ENCODE data around the gene ZP3. TPM values are rescaled to one million over a fixed set of nuclear protein-coding genes. Genes with fewer than 3 reads are reported as not detected.
"Not testable (repeated sequence)": the region's sequence is repeated elsewhere in the genome, so short reads cannot be mapped to it uniquely, and the experiment has no call there.

The ZP3 gene
- total RNA-seq, 1 experiment from 2014 or later, result 5.4 TPM

DNA sequence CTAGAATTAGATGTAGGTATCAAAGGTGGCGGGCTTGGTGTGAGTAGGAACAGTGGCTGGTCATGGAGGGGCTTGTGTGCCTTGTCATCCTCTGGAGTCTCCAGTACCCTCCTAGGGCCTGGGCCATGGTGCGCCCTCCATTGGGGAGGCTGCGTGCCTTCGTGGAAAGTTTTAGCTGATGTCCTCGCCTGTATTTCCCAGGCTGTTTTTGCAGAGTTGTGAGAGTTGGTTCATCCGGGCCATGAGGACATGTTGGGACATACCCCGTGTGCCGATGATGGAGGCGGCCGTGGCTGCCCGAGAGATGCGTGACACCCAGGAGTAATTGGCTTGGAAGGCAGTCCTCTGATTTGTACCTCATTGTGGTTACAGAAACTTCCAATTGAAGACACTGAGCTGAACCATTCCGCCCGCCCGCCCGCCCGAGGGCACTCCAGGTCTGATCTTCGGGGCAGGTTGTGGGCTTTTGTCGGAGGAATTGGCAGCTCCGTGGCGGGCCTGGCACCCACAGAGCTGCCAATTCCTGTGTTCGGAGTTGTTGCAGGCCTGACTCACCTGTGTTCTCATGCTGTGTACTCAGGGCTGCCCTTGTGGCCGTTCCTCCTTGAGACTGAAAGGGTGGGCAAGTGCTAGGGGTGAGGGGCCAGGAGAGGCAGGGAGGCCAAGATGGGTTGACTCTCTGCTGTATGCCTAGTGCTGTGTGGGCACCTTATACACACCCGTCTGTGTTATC is 52.2 kb downstream of the ZP3 start:
- CTCF ChIA-PET; BruUV-seq (replicated peaks); intact Hi-C loops (cut with micrococcal nuclease; ENCODE audit: unreplicated experiment); H3K27ac Mint-ChIP-seq (ENCODE audit: unreplicated experiment); H3K4me3 Mint-ChIP-seq (ENCODE audit: low read depth, unreplicated experiment); H3K36me3 Mint-ChIP-seq (ENCODE audit: insufficient read depth, unreplicated experiment); H3K9me3 Mint-ChIP-seq (ENCODE audit: low read depth, unreplicated experiment); H3K27me3 Mint-ChIP-seq (ENCODE audit: unreplicated experiment); H3K4me1 Mint-ChIP-seq (ENCODE audit: low read depth, unreplicated experiment); DNase-seq: not testable (repeated sequence)

DNA sequence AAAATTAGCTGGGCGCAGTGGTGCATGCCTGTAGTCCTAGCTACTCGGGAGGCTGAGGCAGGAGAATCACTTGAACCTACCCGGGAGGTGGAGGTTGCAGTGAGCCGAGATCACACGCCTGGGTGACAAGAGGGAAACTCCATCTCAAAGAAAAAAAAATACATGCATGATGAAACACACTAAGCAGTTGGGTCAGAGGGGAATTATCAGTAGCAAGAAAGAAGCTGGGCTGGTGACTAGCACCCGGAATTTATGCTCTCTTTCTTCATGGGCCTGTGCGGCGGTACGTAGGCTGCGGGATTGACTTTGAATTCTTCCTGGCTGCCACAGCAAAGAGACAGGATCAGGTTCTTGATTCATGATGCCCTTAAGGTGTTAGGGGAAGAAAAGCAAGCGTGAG is 54.9 kb downstream of the ZP3 start:
- intact Hi-C loops (cut with micrococcal nuclease; ENCODE audit: unreplicated experiment); H3K9me3 Mint-ChIP-seq (ENCODE audit: low read depth, unreplicated experiment); H3K4me3 Mint-ChIP-seq (ENCODE audit: low read depth, unreplicated experiment); H3K27me3 Mint-ChIP-seq (ENCODE audit: unreplicated experiment); BruUV-seq (replicated peaks); H3K27ac Mint-ChIP-seq (ENCODE audit: unreplicated experiment); H3K4me1 Mint-ChIP-seq (ENCODE audit: low read depth, unreplicated experiment); CTCF ChIA-PET; DNase-seq; H3K36me3 Mint-ChIP-seq (ENCODE audit: insufficient read depth, unreplicated experiment): not testable (repeated sequence)

DNA sequence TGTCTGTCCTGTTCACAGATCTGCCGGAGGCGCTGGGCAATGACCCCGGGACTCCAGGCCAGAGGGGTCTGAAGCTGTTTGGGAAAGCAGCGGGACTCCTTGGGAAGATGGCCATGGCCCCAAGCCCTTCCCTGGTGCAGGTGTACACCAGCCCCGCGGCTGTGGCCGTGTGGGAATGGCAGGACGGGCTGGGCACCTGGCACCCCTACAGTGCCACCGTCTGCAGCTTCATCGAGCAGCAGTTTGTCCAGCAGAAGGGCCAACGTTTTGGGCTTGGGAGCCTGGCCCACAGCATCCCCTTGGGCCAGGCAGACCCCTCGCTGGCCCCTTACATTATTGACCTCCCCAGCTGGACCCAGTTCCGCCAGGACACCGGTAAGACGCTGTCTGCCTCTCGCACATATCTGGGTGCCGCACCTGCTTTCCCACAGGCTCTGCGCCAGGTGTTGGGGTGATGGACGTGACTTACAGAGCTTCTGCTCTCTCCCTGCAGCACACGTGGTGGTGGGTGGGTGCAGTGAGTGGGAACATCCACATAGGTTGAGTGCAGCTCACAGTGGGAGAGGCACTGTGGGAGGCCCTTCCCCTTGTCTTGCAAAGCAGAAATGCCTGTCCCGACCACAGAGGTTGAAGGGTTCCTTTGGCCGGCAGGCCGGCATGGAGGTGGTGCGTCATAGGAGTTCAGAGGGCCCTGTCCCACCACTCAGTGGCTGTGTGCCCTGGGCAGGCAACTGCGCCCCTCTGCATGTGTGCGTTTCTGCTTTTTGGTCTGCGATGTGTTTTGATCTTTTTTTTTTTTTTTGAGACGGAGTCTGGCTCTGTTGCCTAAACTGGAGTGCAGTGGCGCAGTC is 55.9 kb downstream of the ZP3 start:
- not testable (repeated sequence) for H3K4me1 Mint-ChIP-seq (ENCODE audit: low read depth, unreplicated experiment); BruUV-seq (replicated peaks)

DNA sequence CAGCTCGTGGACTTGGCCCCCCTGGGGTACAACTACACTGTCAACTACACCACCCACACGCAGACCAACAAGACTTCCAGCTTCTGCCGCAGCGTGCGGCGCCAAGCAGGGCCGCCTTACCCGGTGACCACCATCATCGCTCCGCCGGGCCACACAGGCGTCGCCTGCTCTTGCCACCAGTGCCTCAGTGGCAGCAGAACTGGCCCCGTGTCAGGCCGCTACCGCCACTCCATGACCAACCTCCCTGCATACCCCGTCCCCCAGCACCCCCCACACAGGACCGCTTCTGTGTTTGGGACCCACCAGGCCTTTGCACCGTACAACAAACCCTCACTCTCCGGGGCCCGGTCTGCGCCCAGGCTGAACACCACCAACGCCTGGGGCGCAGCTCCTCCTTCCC is 57.9 kb downstream of the ZP3 start:
- H3K4me3 Mint-ChIP-seq (ENCODE audit: low read depth, unreplicated experiment); H3K36me3 Mint-ChIP-seq (ENCODE audit: insufficient read depth, unreplicated experiment); CTCF ChIA-PET; H3K27ac Mint-ChIP-seq (ENCODE audit: unreplicated experiment); H3K4me1 Mint-ChIP-seq (ENCODE audit: low read depth, unreplicated experiment); DNase-seq; H3K9me3 Mint-ChIP-seq (ENCODE audit: low read depth, unreplicated experiment); H3K27me3 Mint-ChIP-seq (ENCODE audit: unreplicated experiment); intact Hi-C loops (cut with micrococcal nuclease; ENCODE audit: unreplicated experiment): not testable (repeated sequence)
- TSS peak; percentile 47 for BruUV-seq (replicated peaks)

More for the DNA sequence above, 55.9 kb downstream of the ZP3 start:
- H3K27ac Mint-ChIP-seq (ENCODE audit: unreplicated experiment); H3K36me3 Mint-ChIP-seq (ENCODE audit: insufficient read depth, unreplicated experiment); H3K27me3 Mint-ChIP-seq (ENCODE audit: unreplicated experiment); H3K9me3 Mint-ChIP-seq (ENCODE audit: low read depth, unreplicated experiment); intact Hi-C loops (cut with micrococcal nuclease; ENCODE audit: unreplicated experiment); CTCF ChIA-PET; DNase-seq; H3K4me3 Mint-ChIP-seq (ENCODE audit: low read depth, unreplicated experiment): not testable (repeated sequence)

DNA sequence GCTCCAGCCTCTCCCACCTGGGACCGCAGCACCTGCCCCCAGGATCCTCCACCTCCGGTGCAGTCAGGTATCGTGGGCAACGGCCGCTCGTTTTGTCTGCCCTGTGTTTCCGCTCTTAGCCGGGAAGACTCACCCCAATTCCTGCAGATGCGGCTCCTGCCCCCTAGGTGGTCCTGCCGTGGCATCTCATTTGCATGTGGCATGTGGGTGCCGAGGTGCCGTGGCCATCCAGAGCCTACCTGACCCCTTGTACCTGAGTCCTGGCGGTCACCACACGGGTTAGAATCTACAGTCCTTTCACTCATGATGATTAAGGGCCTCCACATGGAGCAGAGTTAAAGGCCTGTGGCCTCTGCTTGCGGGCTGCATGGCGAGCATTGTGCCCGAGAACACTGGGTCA is 58.3 kb downstream of the ZP3 start:
- H3K36me3 Mint-ChIP-seq (ENCODE audit: insufficient read depth, unreplicated experiment); intact Hi-C loops (cut with micrococcal nuclease; ENCODE audit: unreplicated experiment); H3K4me1 Mint-ChIP-seq (ENCODE audit: low read depth, unreplicated experiment): not testable (repeated sequence)

DNA sequence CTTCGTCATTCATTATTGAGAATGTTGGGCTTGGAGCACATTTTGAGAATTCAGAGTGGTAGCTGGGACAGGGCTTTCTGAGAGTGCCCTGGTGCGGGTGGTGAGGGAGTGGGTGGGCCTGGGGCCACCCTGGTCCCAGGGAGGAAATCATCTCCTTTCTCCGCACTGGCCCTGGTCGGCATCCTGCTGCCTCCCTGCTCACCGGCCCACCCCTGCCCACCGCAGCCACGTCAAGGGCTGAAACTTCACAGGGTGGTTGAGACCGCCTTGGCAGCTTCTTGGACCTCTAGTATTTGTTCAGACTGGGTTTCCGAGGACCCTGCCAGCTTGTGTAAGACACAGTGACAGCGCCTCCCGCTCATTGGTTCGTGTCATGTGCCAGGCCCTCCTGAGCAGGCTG is 59.7 kb downstream of the ZP3 start:
- BruUV-seq (replicated peaks); DNase-seq; H3K36me3 Mint-ChIP-seq (ENCODE audit: insufficient read depth, unreplicated experiment); CTCF ChIA-PET; H3K9me3 Mint-ChIP-seq (ENCODE audit: low read depth, unreplicated experiment); H3K27ac Mint-ChIP-seq (ENCODE audit: unreplicated experiment); intact Hi-C loops (cut with micrococcal nuclease; ENCODE audit: unreplicated experiment); H3K27me3 Mint-ChIP-seq (ENCODE audit: unreplicated experiment); H3K4me3 Mint-ChIP-seq (ENCODE audit: low read depth, unreplicated experiment); H3K4me1 Mint-ChIP-seq (ENCODE audit: low read depth, unreplicated experiment): not testable (repeated sequence)

More for the DNA sequence above, 58.3 kb downstream of the ZP3 start:
- H3K27me3 Mint-ChIP-seq (ENCODE audit: unreplicated experiment); H3K27ac Mint-ChIP-seq (ENCODE audit: unreplicated experiment); H3K9me3 Mint-ChIP-seq (ENCODE audit: low read depth, unreplicated experiment); CTCF ChIA-PET; BruUV-seq (replicated peaks); H3K4me3 Mint-ChIP-seq (ENCODE audit: low read depth, unreplicated experiment); DNase-seq: not testable (repeated sequence)

DNA sequence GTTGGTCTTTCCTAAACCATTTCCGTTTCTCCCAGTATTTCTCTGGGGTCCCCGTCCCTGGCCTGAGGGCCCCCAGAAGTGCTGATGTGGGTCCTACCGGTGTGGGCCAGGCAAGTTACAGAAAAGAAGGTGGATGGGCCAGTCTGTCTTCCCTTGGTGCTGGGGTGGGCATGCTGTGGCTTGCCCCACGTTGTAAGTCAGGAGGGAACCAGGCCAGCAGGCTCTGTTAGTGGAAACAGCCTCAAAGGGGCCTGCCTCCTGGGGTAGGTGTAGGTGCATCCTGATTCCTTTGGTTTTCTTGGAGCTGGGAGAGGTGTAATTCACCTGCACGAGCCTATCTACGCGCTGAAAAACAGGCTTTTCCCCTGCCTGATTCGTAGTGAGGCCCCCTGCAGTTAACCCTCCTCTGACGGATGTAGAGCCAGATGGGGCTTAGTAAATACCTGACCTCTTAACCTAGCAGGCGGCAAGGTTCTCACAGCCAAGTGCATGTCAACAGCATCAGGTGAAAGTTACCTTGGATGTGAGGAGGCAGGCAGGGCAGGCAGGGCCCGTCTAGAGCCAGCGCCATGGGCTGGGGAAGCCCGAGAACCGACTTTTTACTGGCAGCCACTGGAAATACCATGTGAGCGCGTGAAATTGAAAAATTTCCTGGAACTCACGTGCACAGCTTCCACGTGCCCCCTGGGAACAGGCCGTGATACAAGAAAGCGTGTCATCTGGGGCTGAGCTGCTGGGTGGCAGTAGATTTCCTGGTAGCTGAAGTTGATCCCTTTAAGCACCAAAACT is 61.3 kb downstream of the ZP3 start:
- BruUV-seq (replicated peaks); intact Hi-C loops (cut with micrococcal nuclease; ENCODE audit: unreplicated experiment); DNase-seq; H3K9me3 Mint-ChIP-seq (ENCODE audit: low read depth, unreplicated experiment); H3K27ac Mint-ChIP-seq (ENCODE audit: unreplicated experiment); H3K4me1 Mint-ChIP-seq (ENCODE audit: low read depth, unreplicated experiment); H3K4me3 Mint-ChIP-seq (ENCODE audit: low read depth, unreplicated experiment); H3K36me3 Mint-ChIP-seq (ENCODE audit: insufficient read depth, unreplicated experiment); CTCF ChIA-PET; H3K27me3 Mint-ChIP-seq (ENCODE audit: unreplicated experiment): not testable (repeated sequence)

DNA sequence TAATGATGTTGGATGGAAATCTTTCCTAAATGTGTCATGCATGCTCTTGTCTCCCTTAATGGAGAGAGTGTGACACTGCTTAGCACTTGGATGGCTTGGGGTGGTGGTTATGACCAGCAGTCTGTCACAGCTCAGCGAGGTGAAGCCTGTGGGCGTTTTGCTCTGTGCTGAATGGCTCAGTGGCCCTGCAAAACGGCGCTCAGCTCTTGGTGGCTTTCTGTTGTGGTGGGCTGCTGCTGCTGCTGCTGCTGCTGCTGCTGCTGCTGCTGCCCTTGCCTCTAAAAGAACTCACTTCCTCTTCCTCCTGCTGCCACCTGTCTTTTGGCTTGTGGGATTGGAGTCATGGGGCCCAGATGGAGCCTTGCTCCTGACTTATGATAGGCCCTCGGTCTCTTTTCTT is 61.9 kb downstream of the ZP3 start:
- DNase-seq; H3K27me3 Mint-ChIP-seq (ENCODE audit: unreplicated experiment); BruUV-seq (replicated peaks); CTCF ChIA-PET; H3K4me3 Mint-ChIP-seq (ENCODE audit: low read depth, unreplicated experiment); H3K4me1 Mint-ChIP-seq (ENCODE audit: low read depth, unreplicated experiment); H3K27ac Mint-ChIP-seq (ENCODE audit: unreplicated experiment); intact Hi-C loops (cut with micrococcal nuclease; ENCODE audit: unreplicated experiment); H3K9me3 Mint-ChIP-seq (ENCODE audit: low read depth, unreplicated experiment); H3K36me3 Mint-ChIP-seq (ENCODE audit: insufficient read depth, unreplicated experiment): not testable (repeated sequence)

DNA sequence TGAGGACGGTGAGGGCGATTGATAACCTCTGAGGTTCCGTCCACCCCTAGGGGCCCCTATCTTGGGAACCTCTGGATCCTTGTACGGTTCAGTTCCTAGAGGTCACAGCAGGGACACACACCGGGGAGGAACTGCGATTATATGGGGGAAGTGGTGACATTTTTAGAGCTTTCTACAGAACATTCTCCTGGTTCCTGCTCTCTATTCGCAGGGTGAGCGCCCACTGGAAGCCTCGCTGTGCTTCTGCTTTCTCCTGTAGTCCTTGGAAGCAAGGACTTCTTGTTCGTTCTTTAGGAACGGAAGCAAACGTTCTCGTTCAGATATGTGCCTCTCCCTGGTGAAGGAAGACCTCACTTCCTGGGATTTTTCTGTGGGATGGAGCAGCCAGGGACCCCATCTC is 63.2 kb downstream of the ZP3 start:
- DNase-seq; H3K36me3 Mint-ChIP-seq (ENCODE audit: insufficient read depth, unreplicated experiment); H3K4me1 Mint-ChIP-seq (ENCODE audit: low read depth, unreplicated experiment); intact Hi-C loops (cut with micrococcal nuclease; ENCODE audit: unreplicated experiment); H3K27ac Mint-ChIP-seq (ENCODE audit: unreplicated experiment); H3K4me3 Mint-ChIP-seq (ENCODE audit: low read depth, unreplicated experiment); BruUV-seq (replicated peaks); H3K9me3 Mint-ChIP-seq (ENCODE audit: low read depth, unreplicated experiment); H3K27me3 Mint-ChIP-seq (ENCODE audit: unreplicated experiment); CTCF ChIA-PET: not testable (repeated sequence)

Measured in Calu3 (cell line).